PC-9 (cell line): ENCODE data around the gene KCNN3.

ENCODE experiments used
- EZH2 ChIP-seq: fragments of 200-600 bp; sonication (generic); IDR thresholded peaks from 2 replicates; pipeline ENCODE4 v1.8.0; 2017; ENCODE audit warnings: antibody characterized with exemption, low read depth
- TF ChIP-seq, protein P1 (sequence below): fragments of 200-600 bp; sonication (generic); conservative IDR thresholded peaks from 2 replicates; pipeline ENCODE4 v1.6.1; 2017; ENCODE audit warnings: mixed run types, antibody characterized with exemption, mild to moderate bottlenecking, moderate library complexity

GRCh38 chr1:154780541-154780940 lies 89.5 kb downstream of the KCNN3 start:
- TF ChIP-seq EZH2: no peak
- TF ChIP-seq, protein P1, sequence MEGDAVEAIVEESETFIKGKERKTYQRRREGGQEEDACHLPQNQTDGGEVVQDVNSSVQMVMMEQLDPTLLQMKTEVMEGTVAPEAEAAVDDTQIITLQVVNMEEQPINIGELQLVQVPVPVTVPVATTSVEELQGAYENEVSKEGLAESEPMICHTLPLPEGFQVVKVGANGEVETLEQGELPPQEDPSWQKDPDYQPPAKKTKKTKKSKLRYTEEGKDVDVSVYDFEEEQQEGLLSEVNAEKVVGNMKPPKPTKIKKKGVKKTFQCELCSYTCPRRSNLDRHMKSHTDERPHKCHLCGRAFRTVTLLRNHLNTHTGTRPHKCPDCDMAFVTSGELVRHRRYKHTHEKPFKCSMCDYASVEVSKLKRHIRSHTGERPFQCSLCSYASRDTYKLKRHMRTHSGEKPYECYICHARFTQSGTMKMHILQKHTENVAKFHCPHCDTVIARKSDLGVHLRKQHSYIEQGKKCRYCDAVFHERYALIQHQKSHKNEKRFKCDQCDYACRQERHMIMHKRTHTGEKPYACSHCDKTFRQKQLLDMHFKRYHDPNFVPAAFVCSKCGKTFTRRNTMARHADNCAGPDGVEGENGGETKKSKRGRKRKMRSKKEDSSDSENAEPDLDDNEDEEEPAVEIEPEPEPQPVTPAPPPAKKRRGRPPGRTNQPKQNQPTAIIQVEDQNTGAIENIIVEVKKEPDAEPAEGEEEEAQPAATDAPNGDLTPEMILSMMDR: no peak
